ENCODE measurements around the gene CNTNAP5. TPM values are rescaled to one million over a fixed set of nuclear protein-coding genes. Genes with fewer than 3 reads are reported as not detected.

The CNTNAP5 gene
- total and polyA plus RNA-seq, 2 donors from 2014 or later: 0.50 TPM; not detected in 1

DNA sequence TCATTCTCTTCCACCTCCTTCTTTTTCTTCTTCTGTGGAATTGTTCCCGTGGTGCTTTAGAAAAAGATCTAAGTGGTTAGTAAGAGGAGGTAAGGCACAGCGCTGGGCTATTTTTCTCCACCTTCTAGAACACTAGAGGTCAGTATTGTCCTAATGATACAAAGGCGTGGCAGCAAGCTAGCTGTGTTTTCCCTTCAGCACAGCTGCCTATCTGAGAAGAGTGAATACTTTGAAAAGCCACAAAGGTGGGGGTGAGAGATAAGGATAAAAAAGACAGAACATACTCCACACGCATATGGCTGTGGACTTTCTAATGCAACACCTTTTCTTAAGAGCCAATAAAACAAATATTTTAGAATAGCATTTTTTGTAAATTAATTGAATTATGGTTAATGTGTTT, 2.1 kb downstream of the CNTNAP5 start:
- no peaks in the 10 kb centered on the region for H3K9me3 ChIP-seq (ENCODE audit: control insufficient read depth in 2 of 3, insufficient read depth in 1 of 3, low read length in 3 of 3)
- peak; percentile 57 for TF ChIP-seq CTCF (IDR thresholded peaks at IDR 0.05; ENCODE audit: borderline replicate concordance, extremely low read depth, insufficient read depth)
- peaks cover 11% of the 10 kb centered on the region for H3K27me3 ChIP-seq (ENCODE audit: control insufficient read depth, insufficient read depth, low read length)
- no peaks in the 10 kb centered on the region for H3K4me1 ChIP-seq (ENCODE audit: control insufficient read depth in 2 of 3, insufficient read depth in 2 of 3, low read depth in 1 of 3, low read length in 3 of 3)
- FAIRE-seq (no peak), DNase-seq (peak in 3 of 5 donors; percentile 31 to 79 (median 64))
- no peak overlapping the region for H3K27ac ChIP-seq (ENCODE audit: low read depth in 2 of 2, low read length in 2 of 2)
- H3K4me3 ChIP-seq (ENCODE audit: low read length in 3 of 3): no peak overlapping the region
- no peaks in the 10 kb centered on the region for H3K36me3 ChIP-seq (ENCODE audit: control insufficient read depth in 2 of 3, insufficient read depth in 3 of 3, low read length in 3 of 3)
- intact Hi-C loops (cut with DNase I): no loop called here
- no peak overlapping the region for H3K9ac ChIP-seq (ENCODE audit: low read length in 3 of 3)

GRCh38 chr2:124032799-124033198, 7.7 kb downstream of the CNTNAP5 start:
- Histone ChIP-seq H3K4me3 (ENCODE audit: low read length in 3 of 3) (no peak overlapping the region), H3K36me3 (ENCODE audit: control insufficient read depth in 2 of 3, insufficient read depth in 3 of 3, low read length in 3 of 3) (no peaks in the 10 kb centered on the region), H3K9me3 (ENCODE audit: control insufficient read depth in 2 of 3, insufficient read depth in 1 of 3, low read length in 3 of 3) (no peaks in the 10 kb centered on the region), H3K4me1 (ENCODE audit: control insufficient read depth in 2 of 3, insufficient read depth in 2 of 3, low read depth in 1 of 3, low read length in 3 of 3) (no peaks in the 10 kb centered on the region), H3K27ac (ENCODE audit: low read depth in 2 of 2, low read length in 2 of 2) (no peak overlapping the region), H3K27me3 (ENCODE audit: control insufficient read depth, insufficient read depth, low read length) (no peaks in the 10 kb centered on the region), H3K9ac (ENCODE audit: low read length in 3 of 3) (no peak overlapping the region)
- TF ChIP-seq CTCF (IDR thresholded peaks at IDR 0.05; ENCODE audit: borderline replicate concordance, extremely low read depth, insufficient read depth): no peak
- FAIRE-seq (no peak), DNase-seq (no peak)
- intact Hi-C loops (cut with DNase I): no loop called here

- no peak for FAIRE-seq
- Histone ChIP-seq H3K9ac (ENCODE audit: low read length in 3 of 3) (no peak overlapping the region), H3K36me3 (ENCODE audit: control insufficient read depth in 2 of 3, insufficient read depth in 3 of 3, low read length in 3 of 3) (no peaks in the 10 kb centered on the region), H3K27ac (ENCODE audit: low read depth in 2 of 2, low read length in 2 of 2) (no peak overlapping the region), H3K9me3 (ENCODE audit: control insufficient read depth in 2 of 3, insufficient read depth in 1 of 3, low read length in 3 of 3) (no peaks in the 10 kb centered on the region), H3K27me3 (ENCODE audit: control insufficient read depth, insufficient read depth, low read length) (no peaks in the 10 kb centered on the region), H3K4me3 (ENCODE audit: low read length in 3 of 3) (no peak overlapping the region), H3K4me1 (ENCODE audit: control insufficient read depth in 2 of 3, insufficient read depth in 2 of 3, low read depth in 1 of 3, low read length in 3 of 3) (no peaks in the 10 kb centered on the region)
- DNase-seq: no peak
- intact Hi-C loops (cut with DNase I): no loop called here
- no peak for TF ChIP-seq CTCF (IDR thresholded peaks at IDR 0.05; ENCODE audit: borderline replicate concordance, extremely low read depth, insufficient read depth)
Measured at GRCh38 chr2:124034265-124034664, 9.2 kb downstream of the CNTNAP5 start.

GRCh38 chr2:124035001-124035400, 9.9 kb downstream of the CNTNAP5 start:
- Histone ChIP-seq H3K9me3 (ENCODE audit: control insufficient read depth in 2 of 3, insufficient read depth in 1 of 3, low read length in 3 of 3) (no peaks in the 10 kb centered on the region), H3K27me3 (ENCODE audit: control insufficient read depth, insufficient read depth, low read length) (no peaks in the 10 kb centered on the region), H3K36me3 (ENCODE audit: control insufficient read depth in 2 of 3, insufficient read depth in 3 of 3, low read length in 3 of 3) (no peaks in the 10 kb centered on the region), H3K4me3 (ENCODE audit: low read length in 3 of 3) (no peak overlapping the region), H3K4me1 (ENCODE audit: control insufficient read depth in 2 of 3, insufficient read depth in 2 of 3, low read depth in 1 of 3, low read length in 3 of 3) (no peaks in the 10 kb centered on the region), H3K27ac (ENCODE audit: low read depth in 2 of 2, low read length in 2 of 2) (no peak overlapping the region), H3K9ac (ENCODE audit: low read length in 3 of 3) (no peak overlapping the region)
- FAIRE-seq (no peak), DNase-seq (no peak)
- no peak for TF ChIP-seq CTCF (IDR thresholded peaks at IDR 0.05; ENCODE audit: borderline replicate concordance, extremely low read depth, insufficient read depth)
- intact Hi-C loops (cut with DNase I): no loop called here
